H1 (cell line): ENCODE data around the gene CYBA. TPM values are rescaled to one million over a fixed set of nuclear protein-coding genes. Genes with fewer than 3 reads are reported as not detected.

ENCODE experiments used
- polyA plus RNA-seq, 7 experiments: library from polyadenylated mRNA; depleted of rRNA in 3 of 7; stranded (reverse) in 5 of 7; unstranded in 2 of 7; fragments of >200 nt in 5 of 7; fragments of 200-250 nt in 2 of 7; gene quantifications; 1 replicate in 5 of 7; 2 replicates in 1 of 7; 4 replicates in 1 of 7; pipeline versions ENCODE4 v1.2.1 to v1.2.3, GENCODE V29; 2011 to 2013; ENCODE audit warnings: missing spikeins in 2 of 7, mixed read lengths in 2 of 7
- total RNA-seq: library from RNA; stranded (reverse); fragmentation: NEBNext Ultra II Directional; extraction: Animal tissue kit (Norgen Biotek cat#: 25700); gene quantifications from 2 replicates; pipeline ENCODE4 v1.2.1, GENCODE V29; 2021
- TF ChIP-seq, protein P1 (sequence below): IDR thresholded peaks from 2 replicates; pipeline ENCODE4 v1.6.1; 2012; ENCODE audit warnings: low read length, inconsistent platforms

Gene CYBA
- total and polyA plus RNA-seq, 2 of the 8 experiments (the other 6 are each of a cell fraction or from before 2014, with no cell fraction given), result 136 to 254 TPM

DNA sequence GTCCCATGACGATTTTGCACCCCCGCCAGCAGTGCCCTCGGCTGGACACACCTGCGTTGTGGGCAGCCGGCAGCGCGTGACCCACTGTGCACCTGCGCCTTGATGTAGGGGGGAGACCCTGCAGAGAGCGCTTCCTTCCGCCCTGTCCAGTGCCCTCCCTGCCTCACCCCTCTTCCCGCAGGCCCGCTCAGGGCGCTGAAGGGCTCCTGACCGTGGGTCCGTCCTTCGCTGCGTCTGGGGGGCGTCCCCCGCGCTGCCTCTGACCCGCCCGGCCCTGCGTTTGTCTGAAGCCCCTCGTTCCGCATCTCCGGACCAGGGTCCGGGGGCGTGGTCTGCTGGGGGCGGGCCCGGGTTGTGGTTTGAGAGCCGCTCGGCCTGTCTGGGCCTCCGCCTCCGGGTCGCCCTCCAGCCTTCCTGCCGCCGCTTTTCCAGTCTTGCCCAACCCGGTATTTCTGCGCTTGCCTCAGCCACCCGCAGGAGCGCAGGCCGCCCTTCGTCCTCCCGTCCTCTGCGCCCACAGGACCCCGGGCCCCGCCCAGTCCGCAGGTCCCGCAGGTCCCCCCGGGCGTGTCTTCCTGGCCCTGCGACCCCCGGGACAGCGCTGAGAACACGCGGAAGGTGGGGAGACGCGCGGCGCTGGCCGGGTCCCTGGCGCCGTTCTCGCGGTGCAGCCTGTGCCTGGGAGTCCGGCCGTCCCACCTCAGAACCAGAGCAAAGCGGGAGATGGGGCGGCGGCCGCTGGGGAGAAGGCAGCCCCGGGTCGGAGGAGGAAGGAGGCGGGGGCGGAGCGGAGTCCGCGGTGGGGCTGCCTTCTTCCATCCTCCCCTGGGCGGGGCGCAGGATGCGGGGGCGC is 16.5 kb downstream of the CYBA start (continued):
- TF ChIP-seq, protein P1, sequence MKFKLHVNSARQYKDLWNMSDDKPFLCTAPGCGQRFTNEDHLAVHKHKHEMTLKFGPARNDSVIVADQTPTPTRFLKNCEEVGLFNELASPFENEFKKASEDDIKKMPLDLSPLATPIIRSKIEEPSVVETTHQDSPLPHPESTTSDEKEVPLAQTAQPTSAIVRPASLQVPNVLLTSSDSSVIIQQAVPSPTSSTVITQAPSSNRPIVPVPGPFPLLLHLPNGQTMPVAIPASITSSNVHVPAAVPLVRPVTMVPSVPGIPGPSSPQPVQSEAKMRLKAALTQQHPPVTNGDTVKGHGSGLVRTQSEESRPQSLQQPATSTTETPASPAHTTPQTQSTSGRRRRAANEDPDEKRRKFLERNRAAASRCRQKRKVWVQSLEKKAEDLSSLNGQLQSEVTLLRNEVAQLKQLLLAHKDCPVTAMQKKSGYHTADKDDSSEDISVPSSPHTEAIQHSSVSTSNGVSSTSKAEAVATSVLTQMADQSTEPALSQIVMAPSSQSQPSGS, result no peak
